ENCODE measurements around the gene RAB1A.

- TF ChIP-seq, protein P1, sequence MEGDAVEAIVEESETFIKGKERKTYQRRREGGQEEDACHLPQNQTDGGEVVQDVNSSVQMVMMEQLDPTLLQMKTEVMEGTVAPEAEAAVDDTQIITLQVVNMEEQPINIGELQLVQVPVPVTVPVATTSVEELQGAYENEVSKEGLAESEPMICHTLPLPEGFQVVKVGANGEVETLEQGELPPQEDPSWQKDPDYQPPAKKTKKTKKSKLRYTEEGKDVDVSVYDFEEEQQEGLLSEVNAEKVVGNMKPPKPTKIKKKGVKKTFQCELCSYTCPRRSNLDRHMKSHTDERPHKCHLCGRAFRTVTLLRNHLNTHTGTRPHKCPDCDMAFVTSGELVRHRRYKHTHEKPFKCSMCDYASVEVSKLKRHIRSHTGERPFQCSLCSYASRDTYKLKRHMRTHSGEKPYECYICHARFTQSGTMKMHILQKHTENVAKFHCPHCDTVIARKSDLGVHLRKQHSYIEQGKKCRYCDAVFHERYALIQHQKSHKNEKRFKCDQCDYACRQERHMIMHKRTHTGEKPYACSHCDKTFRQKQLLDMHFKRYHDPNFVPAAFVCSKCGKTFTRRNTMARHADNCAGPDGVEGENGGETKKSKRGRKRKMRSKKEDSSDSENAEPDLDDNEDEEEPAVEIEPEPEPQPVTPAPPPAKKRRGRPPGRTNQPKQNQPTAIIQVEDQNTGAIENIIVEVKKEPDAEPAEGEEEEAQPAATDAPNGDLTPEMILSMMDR (IDR thresholded peaks at IDR 0.05): no peak
- TF ChIP-seq POLR2A (IDR thresholded peaks at IDR 0.05): no peak
Observed at GRCh38 chr2:65156041-65156440, 26.1 kb upstream of the RAB1A start.

All from esophagus squamous epithelium (tissue), 4 donors.